Measurements from ENCODE around the gene STX8.

GRCh38 chr17:9432934-9433421, 142.6 kb downstream of the STX8 start:
- TF ChIP-seq, protein P1, sequence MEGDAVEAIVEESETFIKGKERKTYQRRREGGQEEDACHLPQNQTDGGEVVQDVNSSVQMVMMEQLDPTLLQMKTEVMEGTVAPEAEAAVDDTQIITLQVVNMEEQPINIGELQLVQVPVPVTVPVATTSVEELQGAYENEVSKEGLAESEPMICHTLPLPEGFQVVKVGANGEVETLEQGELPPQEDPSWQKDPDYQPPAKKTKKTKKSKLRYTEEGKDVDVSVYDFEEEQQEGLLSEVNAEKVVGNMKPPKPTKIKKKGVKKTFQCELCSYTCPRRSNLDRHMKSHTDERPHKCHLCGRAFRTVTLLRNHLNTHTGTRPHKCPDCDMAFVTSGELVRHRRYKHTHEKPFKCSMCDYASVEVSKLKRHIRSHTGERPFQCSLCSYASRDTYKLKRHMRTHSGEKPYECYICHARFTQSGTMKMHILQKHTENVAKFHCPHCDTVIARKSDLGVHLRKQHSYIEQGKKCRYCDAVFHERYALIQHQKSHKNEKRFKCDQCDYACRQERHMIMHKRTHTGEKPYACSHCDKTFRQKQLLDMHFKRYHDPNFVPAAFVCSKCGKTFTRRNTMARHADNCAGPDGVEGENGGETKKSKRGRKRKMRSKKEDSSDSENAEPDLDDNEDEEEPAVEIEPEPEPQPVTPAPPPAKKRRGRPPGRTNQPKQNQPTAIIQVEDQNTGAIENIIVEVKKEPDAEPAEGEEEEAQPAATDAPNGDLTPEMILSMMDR (IDR thresholded peaks at IDR 0.05; ENCODE audit: low read depth, low read length) = no peak
- TF ChIP-seq EZH2phosphoT487 (IDR thresholded peaks at IDR 0.05; ENCODE audit: low read depth) = no peak
